Right lobe of liver (tissue), 6 donors: ENCODE measurements around the gene TMEM248. TPM values are rescaled to one million over a fixed set of nuclear protein-coding genes. Genes with fewer than 3 reads are reported as not detected.
A peak's percentile ranks its signal among the peaks of the same experiment; 100 is the strongest.

Experiments
- ATAC-seq, 4 donors: fragments of 200-7000 bp; cut with Tn5 transposase; one replicate each; pipeline ENCODE4 v1.9.1; 2020; ENCODE audit warnings: mild to moderate bottlenecking in 4 of 4, moderate library complexity in 4 of 4
- DNase-seq, 3 donors: peaks; one replicate each; pipeline ENCODE4 v3.0.0-alpha.2; 2020
- H3K27ac ChIP-seq, 3 donors: fragments of 200-600 bp; one replicate each; pipeline ENCODE4 v1.8.0; 2022
- H3K27me3 ChIP-seq, 2 donors: fragments of 200-600 bp; one replicate each; pipeline ENCODE4 v1.8.0; 2022
- H3K36me3 ChIP-seq, 4 donors: fragments of 200-600 bp; sonication (generic) in 1 of 4; one replicate each; pipeline versions ENCODE4 v1.5.1 to v1.8.0; 2017 to 2022; ENCODE audit warnings: control low read depth in 1 of 4
- H3K4me1 ChIP-seq, 4 donors: fragments of 200-600 bp; sonication (generic) in 1 of 4; one replicate each; pipeline versions ENCODE4 v1.5.1 to v1.8.0; 2017 to 2022; ENCODE audit warnings: control low read depth in 1 of 4
- H3K4me3 ChIP-seq, 3 donors: fragments of 200-600 bp; one replicate each; pipeline ENCODE4 v1.8.0; 2022
- H3K9me3 ChIP-seq, 4 donors: fragments of 200-600 bp; sonication (generic) in 1 of 4; one replicate each; pipeline versions ENCODE4 v1.5.1 to v1.8.0; 2017 to 2022; ENCODE audit warnings: control low read depth in 1 of 4
- CTCF ChIP-seq, 4 donors: fragments of 200-600 bp in 3 of 4; fragments of 450-650 bp in 1 of 4; IDR thresholded peaks; one replicate each; pipeline versions ENCODE4 v1.5.1 to v1.8.0; 2016 to 2022; ENCODE audit warnings: antibody characterized with exemption in 4 of 4, mild to moderate bottlenecking in 2 of 4
- POLR2A ChIP-seq: fragments of 450-650 bp; IDR thresholded peaks from one replicate; pipeline ENCODE4 v1.6.1; 2017; ENCODE audit warnings: antibody characterized with exemption, mild to moderate bottlenecking
- WGBS: methylation state at CpG from one replicate; pipeline ENCODE4 v1.1.6; 2018; ENCODE audit warnings: low coverage, low lambda C conversion rate; ENCODE audit not compliant: insufficient coverage; ENCODE audit errors: missing lambda C conversion rate; 5-methylcytosine and 5-hydroxymethylcytosine counted together
- intact Hi-C, 2 donors: fragments of 100-400 bp; cut with DNase I; formaldehyde crosslinking; loops; one replicate each; pipeline versions ENCODE4 v1.11.2 to v1.14.1; 2022
- total RNA-seq, 6 experiments: library from RNA; depleted of rRNA in 2 of 6; stranded (reverse); fragments of >200 nt in 2 of 6; fragmentation: NEBNext Ultra II Directional in 3 of 6; extraction: Animal tissue kit (Norgen Biotek cat#: 25700) in 3 of 6; gene quantifications; one replicate each; pipeline versions ENCODE4 v1.1.0 to v1.2.4, GENCODE V29; 2016 to 2023
- donor health status: DM: no; HTN: yes; CAD: no.
- donor health status: DM: no; HTN: no; CAD: no.
- donor health status: DM: no; HTN: no; CAD: no.
- donor health status: DM: no; HTN: yes; CAD: no.
- donor health status: DM: no; HTN: yes; CAD: no.

TMEM248 gene
- total RNA-seq, 6 experiments from 2014 or later = 53.3 to 76.5 (median 63.2) TPM

GRCh38 chr7:66902844-66903180, 18.2 kb upstream of the TMEM248 start:
- Histone ChIP-seq H3K4me3 (no peak overlapping the region), H3K36me3 (peaks cover 0 to 3% (median 0%) of the 10 kb centered on the region in 4 donors), H3K27me3 (no peaks in the 10 kb centered on the region), H3K9me3 (no peaks in the 10 kb centered on the region), H3K4me1 (no peaks in the 10 kb centered on the region), H3K27ac (no peak overlapping the region)
- 100% methylated on average over 2 of the region's 19 CpGs for WGBS
- intact Hi-C loops = no loop called here
- TF ChIP-seq POLR2A = no peak
- no peak for TF ChIP-seq CTCF (IDR thresholded peaks at IDR 0.05)
- peak in 1 of 3 donors; percentile 17 for DNase-seq
- ATAC-seq = no peak

DNA sequence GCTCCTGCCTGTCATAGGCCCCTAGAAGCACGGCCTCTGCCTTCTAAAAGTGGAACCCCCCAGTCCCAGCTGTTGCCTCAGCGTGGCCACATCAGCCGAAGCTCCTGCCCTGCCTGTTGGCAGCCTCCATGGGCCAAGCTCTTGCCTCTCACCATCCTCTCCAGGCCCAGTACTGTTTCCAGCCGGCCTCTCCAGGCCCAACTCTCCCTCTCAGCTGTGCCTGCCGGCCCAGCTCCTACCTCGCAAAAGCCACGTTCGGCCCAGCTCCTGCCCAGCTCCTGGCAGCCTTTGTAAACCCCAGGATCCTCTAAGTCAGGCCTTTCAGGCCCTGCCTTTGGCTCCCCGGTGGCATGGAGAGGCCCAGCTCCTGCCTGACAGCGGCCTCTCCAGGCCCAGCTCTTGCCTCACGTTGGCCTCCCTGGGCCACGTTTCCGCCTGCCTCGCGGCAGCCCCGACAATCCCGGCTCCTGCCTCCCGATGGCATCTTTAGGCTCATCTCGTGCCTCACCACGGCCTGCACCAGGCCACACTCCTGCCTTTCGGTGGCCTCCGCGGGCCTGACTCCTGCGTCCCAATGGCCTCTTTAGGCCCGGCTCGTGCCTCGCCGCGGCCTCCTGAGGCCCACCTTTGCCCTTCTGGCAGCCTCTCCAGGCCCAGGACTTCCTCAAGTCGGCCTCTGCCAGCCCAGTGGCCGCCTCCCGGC, 17.5 kb upstream of the TMEM248 start:
- intact Hi-C loops = no loop called here
- TF ChIP-seq POLR2A = no peak
- TF ChIP-seq CTCF (IDR thresholded peaks at IDR 0.05) = no peak
- Histone ChIP-seq H3K9me3 (no peaks in the 10 kb centered on the region), H3K27me3 (no peaks in the 10 kb centered on the region), H3K4me3 (no peak overlapping the region), H3K36me3 (peaks cover 0 to 3% (median 0%) of the 10 kb centered on the region in 4 donors), H3K4me1 (no peaks in the 10 kb centered on the region), H3K27ac (no peak overlapping the region)
- WGBS = 97% methylated on average over 6 of the region's 32 CpGs
- ATAC-seq (no peak), DNase-seq (no peak)

DNA sequence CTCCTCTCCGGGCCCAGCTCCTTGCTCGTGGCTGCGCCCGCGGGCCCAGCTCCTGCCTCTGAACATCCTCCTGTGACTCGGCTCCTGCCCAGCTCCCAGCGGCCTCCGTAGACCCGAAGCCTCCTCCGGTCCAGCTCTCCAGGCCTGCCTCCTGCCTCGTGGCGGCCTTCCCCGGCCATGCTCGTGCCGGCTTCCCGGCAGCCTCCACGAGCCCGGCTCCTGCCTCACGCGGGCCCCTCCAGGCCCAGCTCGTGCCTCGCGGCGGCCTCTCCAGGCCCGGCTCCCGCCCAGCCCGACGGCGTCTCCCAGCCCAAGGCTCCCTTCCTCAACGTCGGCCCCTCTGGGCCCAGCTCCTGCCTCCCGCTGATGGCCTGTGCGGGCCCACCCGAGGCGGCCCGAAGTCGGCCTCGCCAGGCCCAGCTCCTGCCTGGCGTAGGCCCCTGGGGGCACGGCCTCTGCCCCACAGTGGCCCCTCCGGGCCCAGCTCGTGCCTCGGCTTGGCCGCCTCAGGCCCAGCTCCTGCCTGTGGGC, 16.9 kb upstream of the TMEM248 start:
- ATAC-seq = peak in 1 of 4 donors; percentile 13
- no peak for DNase-seq
- Histone ChIP-seq H3K27me3 (no peaks in the 10 kb centered on the region), H3K4me1 (no peaks in the 10 kb centered on the region), H3K9me3 (no peaks in the 10 kb centered on the region), H3K36me3 (peaks cover 0 to 3% (median 0%) of the 10 kb centered on the region in 4 donors), H3K4me3 (no peak overlapping the region), H3K27ac (no peak overlapping the region)
- 94% methylated on average over 9 of the region's 44 CpGs for WGBS
- TF ChIP-seq CTCF (IDR thresholded peaks at IDR 0.05) (no peak), POLR2A (no peak)
- intact Hi-C loops = no loop called here

DNA sequence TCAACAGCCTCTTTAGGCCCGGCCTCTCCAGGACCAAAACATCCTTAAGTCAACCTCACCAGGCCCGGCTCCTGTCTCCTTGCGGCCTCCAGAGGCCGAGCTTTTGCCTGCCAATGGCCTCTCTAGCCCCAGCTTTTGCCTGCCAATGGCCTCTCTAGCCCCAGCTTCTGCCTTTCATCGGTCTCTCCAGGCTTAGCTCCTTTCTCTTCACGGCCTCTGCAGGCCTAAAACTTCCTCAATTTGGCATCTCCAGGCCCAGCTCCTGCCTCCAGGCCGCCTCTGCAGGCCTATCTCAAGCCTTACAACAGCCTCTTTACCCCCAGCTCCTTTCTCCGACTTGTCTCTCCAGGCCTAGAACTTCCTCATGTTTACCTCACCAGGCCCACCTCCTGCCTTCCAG, 15.7 kb upstream of the TMEM248 start:
- no peaks in the 10 kb centered on the region for H3K36me3 ChIP-seq
- intact Hi-C loops = no loop called here
- no peaks in the 10 kb centered on the region for H3K9me3 ChIP-seq
- DNase-seq (no peak), ATAC-seq (no peak)
- 93% methylated on average over 7 of the region's 8 CpGs for WGBS
- TF ChIP-seq POLR2A = no peak
- no peak for TF ChIP-seq CTCF (IDR thresholded peaks at IDR 0.05)
- H3K4me3 ChIP-seq = no peak overlapping the region
- no peak overlapping the region for H3K27ac ChIP-seq
- H3K4me1 ChIP-seq = no peaks in the 10 kb centered on the region
- no peaks in the 10 kb centered on the region for H3K27me3 ChIP-seq
